Activated CD8-positive, alpha-beta memory T cell treated with anti-CD3 and anti-CD28 coated beads for 1 hour (primary cell): ENCODE results near the gene TNIK.

Source experiments
- DNase-seq, 2 donors: peaks; one replicate each; pipeline ENCODE4 v3.0.0-alpha.2; 2020; ENCODE audit warnings: low read depth in 1 of 2; ENCODE audit errors: extremely low read depth in 1 of 2

The TNIK gene

DNA sequence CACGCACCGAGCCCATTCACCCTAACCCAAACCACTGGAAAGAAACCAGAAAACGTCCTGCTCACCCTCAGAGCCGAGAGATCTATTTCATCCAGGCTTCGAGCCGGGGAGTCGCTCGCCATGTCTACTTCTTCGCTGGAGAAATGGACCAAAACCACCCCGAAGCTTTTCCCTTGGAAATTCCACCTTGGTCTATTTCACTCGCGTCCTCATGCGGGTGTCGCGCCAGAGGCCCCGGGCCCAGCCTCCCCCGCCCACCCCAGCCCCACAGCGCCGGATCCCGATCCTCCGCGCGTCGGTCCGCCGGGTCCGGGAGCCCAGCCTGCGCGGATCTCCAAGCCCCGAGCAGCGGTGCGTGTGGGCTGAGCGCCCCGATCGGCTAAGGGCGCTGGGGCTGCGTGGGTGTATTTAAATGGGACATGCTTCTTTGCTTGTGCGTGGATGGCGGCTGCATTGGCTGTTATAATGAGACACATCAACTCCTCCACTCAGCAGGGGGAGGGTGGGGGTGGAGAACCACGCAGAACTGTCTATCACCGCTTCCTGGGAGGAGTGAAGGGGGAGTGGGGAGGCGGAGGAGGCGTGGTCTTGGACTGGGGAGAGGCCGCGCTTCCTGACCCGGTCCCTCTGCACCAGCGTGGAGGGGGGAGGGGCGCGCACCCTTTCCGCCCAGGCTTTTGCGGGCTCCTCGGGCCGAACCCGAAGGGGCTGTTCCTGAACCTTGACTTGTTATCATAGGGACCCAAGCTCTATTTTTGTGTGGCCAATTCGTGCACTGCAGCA is at the start of gene TNIK:
Gene TNIK (minus strand): TSS at position 464 of the 783 bp plus-strand sequence. CDS start 342 bp downstream, at position 122.
- peak; percentile 84 to 88 for DNase-seq

DNA sequence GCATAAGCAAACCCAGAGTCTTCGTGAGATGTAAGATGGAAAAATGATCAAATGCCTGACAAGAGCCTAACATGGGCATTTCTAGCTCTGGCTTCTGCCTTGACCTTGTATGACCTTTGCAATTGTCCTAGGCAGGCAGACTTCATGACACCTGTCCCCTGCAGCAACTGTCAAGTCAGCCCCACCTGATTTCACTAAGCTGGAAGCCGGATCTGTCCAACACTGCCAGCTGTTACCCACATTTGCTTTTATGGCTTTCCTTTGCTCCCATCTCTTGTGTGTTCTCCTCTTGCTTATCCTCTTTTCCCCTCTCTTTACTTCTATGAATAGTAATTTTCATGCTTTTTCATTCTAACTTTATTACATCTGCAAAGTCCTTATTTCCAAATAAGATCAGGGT is 48.5 kb upstream of the TNIK start:
- no peak for DNase-seq

DNA sequence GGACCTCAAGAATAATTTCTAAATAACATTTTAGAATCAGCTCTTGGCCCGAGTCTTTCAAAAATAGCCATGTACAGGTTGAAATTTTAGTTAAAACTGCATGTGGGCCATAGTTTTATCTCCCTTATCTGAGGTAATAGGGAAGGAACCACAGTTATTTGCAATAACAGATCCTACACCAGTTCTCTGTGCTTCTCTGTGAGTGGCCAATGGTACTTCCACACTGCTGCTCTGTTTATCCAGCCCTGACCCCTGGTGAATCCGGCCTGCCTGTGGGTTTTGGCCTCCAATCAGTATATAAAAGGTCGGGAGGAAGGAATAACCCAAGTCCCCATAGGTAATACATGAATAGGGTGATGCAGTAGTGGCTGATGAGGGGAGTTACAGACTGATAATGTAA is 48.0 kb upstream of the TNIK start:
- DNase-seq: no peak

DNA sequence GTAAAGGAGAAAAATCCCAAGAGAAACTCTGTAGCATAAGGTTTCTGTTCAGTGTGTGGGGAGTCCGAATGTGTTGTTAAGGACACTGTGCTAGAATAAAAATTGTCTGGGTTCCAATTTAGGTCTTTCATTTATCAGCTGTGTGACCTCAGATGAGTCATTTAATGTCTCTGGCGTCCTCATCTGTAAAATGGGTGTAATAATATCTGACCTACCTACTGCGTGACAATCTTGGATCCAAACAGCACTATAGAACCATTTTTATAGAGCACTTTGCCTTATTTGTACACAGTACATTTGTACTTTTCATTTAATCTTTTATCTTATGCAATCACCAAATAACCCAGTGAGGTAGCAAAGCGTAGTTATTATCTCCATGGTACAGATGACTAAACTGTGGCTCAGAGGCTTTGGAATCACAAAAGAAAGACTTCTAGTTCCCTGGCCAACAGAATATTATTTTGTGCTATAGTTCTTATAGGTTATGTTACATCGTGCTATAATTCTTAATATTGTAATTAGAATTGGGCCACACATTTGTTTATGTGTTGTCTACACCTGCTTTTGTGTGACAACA is 46.6 kb upstream of the TNIK start:
- DNase-seq: no peak

DNA sequence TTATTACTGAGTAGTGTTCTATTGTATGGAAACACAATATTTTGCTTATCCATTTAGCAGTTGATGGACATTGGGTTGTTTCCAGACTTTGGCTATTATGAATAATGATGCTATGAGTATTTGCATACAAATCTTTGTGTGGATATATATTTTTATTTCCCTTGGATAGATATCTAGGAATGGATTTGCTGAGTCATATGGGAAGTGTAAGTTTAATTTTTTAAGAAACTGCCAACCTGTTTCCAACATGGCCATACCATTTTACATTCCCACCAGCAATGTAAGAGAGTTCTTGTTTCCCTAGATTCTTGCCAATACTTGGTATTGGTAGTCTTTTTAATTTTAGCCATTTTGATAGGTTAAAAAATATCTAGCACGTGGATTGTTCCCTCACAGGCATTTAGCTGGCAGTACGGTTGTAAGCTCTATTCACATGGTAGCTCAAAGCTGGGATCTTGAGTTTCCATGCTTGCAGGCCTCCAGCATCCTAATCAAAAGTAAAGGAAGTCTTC is 45.7 kb upstream of the TNIK start:
- DNase-seq: no peak

DNA sequence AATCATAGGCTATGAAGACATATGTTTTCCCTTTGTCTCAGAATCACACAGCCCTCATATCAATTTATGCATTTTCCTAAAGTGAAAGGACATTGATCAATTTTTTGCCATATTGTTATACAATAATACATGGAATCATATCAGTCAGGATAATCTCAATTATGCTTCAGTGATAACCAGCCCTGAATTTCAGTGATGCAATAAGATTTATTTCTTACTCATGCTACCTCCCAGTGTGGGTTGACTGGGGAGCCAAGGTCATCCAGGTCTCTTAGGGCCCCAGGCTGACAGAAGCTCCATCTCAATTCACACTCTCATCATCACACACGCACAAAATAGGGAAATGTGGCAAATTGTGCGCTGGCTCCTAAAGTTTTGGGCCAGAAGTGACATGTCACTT is 44.2 kb upstream of the TNIK start:
- DNase-seq: no peak

DNA sequence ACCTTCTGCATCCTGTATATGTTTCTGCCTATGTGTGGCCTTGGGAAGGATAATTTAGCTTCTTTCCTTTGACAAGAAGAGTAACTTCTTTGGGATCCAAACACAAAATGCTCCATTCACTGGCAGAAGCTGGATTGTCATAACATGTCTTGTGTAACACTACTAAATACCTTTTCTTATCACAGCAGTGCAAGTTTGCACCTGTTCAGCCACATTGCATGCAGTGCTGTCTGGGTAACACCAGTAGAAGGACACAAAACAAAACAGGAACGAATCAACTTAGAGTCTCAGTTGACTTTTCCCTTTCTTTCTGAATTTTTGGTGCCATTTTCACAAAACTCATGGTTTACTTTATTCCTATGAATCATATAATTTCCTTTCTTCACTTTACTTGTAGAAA is 43.6 kb upstream of the TNIK start:
- DNase-seq: no peak

DNA sequence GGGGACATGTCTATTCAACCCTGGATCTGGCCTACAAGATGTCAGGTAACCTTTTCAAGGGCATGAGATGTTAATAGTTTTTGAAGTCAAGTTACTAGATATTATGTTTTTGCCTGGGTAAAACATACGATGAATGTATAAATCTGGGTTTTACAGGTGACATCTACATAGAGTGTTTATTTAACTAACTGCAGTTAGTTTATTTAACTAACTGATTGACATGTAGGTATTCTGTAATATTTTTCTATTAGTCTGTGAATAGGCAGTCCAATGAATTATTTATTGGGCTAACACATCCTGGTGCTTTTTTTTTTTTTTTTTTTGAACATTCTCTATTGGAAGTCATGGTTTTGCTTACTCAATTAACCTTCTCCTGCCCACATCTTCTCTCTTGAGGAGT is 38.7 kb upstream of the TNIK start:
- no peak for DNase-seq

DNA sequence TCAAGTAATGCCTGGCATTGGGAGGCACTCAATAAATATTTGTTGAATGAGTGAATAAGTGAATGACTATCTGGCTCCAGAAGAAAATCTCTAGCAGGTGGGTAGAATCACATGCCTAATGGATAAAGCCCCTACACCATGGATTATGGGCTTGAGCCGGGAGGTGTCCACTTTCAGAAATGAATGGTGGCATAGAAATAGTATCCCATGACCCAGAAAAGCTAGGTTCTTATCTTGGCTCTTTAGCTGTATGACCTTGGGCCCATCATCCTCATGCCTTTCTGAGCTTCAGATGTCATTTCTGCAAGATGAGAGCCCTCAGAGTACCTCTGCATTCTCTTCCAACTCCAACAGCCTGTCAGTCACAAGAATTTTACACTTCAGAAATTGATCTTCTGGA is 37.3 kb upstream of the TNIK start:
- DNase-seq: no peak

DNA sequence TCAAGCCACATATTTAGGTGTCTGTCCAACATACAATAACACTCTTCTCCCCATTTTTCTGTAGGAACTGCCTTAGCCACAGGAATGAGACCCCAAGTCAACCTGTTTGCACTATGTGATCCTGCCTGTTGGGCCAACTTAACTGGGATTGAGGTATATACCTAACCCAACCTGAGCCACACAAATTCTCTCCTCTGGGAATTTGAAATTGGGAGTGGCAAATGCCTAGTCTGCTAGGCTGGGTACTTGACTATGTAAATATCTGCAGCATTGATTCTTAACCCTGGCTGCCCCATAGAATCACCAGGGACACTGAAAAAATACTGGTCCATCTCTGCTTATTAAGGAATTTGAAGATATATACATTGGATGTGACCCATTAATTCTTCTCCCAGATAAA is 35.2 kb upstream of the TNIK start:
- no peak for DNase-seq

DNA sequence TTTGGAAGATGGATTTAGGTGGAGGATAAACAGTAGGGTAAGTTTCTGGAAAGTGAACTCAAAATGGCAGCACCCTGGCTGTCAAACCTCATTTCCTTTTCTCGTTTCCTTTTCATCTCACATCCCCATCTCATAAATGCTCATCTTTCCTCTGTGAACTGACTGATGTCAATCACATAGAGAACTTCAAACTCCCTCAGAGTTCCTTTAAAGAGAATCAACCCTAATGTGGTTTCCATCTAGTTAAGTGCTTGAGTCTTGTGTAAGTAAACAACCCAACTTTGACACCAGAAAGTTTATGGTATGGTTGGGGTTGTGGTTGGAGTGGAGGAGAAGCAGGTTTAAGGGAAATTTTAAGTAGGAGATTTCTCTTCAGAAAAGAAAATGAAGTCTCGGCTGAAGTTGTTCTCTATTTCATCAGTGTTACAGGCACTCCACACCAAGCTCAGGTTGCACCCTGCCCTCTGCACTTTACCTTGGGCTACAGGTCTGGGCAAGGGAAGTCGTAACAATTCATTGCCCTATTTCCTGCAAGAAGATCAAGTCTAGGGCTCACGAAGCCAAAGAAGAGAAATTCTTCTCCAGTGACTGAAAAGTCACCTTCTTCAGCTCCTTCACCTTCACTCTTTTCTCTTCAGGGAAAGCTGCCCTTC is 34.4 kb upstream of the TNIK start:
- DNase-seq: no peak

DNA sequence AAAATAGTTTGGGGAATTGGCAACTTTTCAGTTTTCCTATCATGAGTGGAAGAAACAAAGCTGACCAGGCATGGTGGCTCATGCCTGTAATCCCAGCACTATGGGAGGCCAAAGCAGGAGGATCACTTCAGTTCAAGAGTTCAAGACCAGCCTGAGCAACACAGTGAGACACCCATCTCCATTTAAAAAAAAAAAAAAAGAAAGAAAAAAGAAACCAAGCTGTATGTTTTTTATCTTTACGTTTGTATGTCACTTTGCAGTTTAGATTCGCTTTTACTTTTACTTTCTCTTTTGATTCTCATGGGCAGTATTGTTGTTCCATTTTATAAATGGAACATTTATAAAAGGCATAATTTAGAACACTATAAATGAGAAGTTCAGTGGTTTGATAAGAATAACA is 31.2 kb upstream of the TNIK start:
- no peak for DNase-seq

DNA sequence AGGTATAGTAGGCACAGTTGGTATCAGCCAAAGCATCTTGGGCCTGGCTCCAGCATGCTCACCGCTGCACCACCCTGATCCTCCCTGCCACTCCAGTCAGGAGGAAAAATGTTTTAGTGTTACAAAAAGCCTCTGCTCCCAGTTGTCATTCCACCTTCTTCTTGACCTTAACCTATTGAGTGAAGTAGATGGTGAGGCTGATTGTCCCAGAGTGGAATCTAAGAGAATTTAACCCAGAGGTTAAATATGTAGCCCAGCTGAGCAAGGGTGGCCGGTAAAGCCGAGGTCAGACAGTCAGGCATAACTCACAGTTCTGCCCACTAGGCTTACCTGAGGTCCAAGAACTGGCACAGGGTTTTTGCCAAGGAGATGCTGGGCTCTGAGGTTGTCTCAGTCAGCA is 30.7 kb upstream of the TNIK start:
- no peak for DNase-seq

DNA sequence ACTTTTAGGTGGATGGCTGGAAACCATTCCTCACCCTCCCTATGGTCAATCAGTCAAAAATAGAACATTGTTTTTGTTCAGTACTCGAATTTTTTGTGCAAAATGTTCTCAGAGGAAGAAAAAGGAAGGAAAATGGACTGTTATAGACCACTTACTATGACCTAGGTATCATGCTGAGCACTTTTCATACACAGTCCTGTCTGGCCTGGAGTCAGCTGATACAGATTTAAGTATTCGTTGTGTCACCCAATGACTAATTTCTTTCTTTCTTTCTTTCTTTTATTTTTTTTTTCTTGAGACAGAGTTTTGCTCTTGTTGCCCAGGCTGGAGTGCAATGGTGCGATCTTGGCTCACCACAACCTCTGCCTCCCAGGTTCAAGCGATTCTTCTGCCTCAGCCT is 29.1 kb upstream of the TNIK start:
- no peak for DNase-seq

DNA sequence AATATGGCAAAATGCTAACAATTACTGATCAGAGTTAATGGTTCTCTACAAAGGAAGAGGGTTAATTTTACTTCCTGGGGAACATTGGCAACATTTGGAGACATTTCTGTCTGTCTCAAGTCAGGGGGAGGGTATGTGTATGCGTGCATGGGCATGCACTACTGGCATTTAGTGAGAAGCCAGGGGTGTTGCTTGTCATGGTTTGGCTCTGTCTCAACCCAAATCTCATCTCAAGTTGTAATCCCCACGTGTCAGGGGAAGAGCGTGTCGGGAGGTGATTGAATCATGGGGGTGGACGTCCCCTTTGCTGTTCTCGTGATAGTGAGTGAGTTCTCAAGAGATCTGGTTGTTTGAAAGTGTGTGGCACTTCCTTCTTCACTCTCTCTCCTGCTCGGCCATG is 28.3 kb upstream of the TNIK start:
- DNase-seq: no peak

DNA sequence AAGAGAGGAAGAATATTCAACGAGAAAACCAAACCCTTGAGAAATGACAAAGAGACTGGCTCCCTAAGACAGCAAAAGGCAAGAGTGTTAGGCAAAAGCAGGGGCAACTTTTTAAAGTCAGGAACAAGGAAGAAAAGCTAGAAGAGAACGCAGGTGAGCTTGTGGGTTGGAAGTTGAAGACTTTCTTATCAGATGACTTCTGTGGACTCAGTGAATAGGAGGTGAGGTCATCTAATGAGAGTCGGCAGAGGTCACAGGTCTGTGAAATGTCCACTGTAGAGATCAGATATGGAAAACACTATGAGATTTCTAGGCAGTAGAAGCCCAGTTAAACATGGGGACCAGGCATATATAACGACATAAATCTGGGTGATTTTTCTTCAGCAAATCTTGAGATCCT is 27.2 kb upstream of the TNIK start:
- DNase-seq: no peak

DNA sequence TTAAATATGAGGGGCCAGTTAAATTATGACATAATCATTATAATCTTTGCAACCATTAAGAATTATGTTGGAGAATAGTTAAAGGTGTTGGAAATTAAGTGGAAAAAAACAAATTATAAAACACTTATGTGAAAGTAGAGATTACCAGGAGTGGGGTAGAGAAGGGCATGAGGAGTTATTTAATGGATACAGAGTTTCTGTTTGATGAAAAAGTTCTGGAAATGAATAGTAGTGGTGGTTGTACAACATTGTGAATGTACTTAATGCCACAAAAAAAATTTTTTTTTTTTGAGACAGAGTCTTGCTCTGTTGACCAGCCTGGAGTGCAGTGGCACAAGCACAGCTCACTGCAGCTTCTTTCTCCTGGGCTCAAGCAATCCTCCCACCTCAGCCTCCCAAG is 25.1 kb upstream of the TNIK start:
- no peak for DNase-seq

DNA sequence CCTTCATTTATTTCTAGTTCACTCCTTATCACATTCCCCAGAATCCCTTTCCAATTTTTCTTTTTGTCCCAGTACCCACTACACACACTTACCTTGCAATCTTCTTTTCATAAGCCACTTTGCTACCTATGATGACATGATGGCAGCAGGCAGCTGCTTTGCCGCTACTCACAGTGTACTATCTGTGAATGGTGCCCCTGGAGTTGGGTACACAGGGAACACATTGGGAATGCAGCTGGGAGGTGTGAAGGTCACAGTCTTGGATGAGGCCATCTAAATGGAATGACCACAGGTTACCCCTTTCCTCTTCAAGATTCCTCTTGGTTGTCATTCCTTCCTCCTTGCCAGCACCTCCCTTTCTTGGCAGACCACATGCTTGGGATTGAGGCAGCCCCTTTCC is 20.8 kb upstream of the TNIK start:
- DNase-seq: no peak

DNA sequence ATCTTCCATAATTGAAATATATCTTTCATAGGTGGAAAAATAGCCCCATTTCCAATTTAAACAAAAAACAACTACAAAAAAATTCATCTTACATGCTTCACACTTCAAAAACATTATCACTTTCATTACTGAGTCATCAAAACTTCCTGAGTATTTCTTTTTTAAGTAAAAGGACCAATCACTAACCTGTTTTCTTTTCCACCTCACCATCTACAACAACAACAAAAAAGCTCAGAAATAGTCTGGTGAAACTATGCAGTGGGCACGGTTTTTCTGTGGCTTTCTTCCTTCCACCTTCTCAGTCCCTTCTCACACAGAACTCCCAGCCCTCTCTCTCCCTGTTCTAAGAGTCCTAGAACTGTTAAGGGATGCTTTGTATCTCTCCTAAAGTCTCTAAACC is 20.3 kb upstream of the TNIK start:
- DNase-seq: no peak

DNA sequence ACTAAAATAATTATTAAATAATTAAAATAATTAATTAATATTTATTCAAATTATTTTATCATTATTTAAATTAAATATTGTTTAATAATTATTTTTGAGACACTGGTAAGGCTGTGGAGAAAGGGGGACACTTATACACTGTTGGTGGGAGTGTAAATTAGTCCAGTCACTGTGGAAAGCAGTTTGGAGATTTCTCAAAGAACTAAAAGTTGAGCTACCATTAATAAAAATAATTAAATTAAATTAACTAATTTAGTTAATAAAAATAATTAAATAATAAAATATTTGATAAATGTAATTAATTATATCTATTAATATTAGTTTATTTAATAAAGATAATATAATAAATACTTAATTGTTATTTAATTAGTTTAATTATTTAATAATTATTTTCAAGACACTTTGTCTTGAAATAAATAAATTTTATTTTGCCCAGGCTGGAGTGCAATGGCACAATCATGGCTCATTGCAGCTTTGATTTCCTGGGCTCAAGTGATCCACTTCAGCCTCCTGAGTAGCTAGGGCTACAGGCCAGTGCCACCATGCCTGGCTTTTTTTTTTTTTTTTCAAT is 16.4 kb upstream of the TNIK start:
- no peak for DNase-seq

DNA sequence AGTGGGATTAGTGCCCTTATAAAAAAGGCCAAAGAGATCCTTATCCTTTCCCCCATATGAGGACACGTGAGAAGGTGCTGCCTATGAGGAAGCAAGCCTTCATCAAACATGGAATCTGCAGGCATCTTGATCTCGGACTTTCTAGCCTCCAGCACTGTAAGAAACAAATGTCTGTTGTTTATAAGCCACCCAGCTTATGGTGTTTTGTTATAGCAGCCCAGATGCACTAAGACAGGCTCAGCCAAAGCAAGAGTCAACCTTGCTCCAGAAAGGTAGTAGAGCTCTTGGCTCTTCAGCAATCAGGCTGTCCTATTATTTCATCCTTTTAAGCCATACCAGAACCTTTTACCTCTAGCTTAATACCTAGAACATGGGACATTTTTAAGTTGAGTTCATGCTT is 12.3 kb upstream of the TNIK start:
- DNase-seq: no peak

DNA sequence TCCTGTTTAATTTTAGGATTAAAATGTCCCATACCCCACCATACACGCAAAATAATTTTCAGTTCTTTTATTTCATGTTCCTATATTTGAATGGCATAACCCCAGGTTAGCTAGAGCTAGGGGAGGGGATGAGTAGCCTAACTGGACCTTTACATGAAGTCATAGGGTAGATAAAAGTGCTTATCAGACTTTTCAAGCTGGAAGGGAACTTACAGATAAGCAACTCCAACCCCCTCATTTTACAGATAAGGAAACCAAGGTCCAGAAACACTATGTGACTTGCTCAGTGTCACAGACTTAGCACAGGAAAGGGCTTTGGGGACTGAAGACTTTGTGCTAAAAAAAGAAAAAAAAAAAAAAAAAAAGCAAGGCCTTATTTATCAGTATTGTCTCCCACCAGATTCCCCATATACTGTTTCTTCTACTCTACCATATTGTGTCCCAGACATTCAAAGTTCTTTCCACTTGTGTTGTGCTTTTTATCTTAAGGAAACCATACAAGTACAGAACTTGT is 10.6 kb upstream of the TNIK start:
- DNase-seq: no peak
